Stimulated activated CD8-positive, alpha-beta memory T cell treated with anti-CD3 and anti-CD28 coated beads, Interleukin-15, amount 100 ng/mL, for 1 hour (primary cell): ENCODE measurements around the gene MTCH2.
A peak's percentile ranks its signal among the peaks of the same experiment; 100 is the strongest.
"Not testable (repeated sequence)": the region's sequence is repeated elsewhere in the genome, so short reads cannot be mapped to it uniquely, and the experiment has no call there.

ENCODE experiments used
- DNase-seq: peaks from one replicate; pipeline ENCODE4 v3.0.0-alpha.2; 2020; ENCODE audit warnings: low read depth

Gene MTCH2

DNA sequence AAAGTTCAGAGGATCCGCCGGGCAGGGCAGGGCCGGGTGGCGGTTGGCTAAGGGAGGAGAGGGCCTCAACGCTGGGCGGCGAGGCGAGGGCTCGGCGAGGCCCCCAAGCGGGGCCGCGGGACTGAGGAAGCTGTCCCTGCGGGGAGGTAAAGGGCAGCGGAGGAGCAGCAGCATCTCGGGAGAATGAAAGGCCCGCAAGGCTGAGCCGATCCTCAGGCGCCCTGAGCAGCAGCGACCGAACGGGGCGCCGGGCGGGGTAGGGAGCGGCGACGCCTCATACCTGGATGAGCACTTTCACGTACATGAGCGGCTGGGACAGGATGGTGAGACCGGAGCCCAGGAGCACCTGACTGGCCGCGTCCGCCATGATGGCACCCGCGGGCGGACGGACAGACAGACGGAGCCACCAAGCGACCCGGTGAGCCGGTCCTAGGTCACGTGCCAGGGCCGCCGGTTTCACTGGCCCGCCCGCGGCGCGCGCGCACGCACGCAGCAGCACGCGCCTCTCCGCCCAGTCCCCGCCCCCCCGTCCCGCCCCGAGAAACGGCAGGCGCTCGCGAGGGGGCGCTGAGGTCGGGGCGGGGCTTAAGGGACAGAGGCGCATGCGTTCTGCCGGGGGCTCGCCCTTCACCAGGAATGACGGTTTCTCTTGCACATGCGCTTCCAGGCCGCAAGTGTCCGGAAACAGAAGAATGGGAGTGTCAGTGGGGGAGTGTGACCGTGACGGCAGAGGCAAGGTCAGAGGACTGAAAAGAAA, at the start of gene MTCH2:
TSS of gene MTCH2 (minus strand) at position 461 of the 757 bp plus-strand sequence. CDS start at position 367, 94 bp downstream.
- DNase-seq = peak; percentile 87

GRCh38 chr11:47691979-47692378, 49.6 kb upstream of the MTCH2 start:
- no peak for DNase-seq

GRCh38 chr11:47689480-47689879, 47.1 kb upstream of the MTCH2 start:
- DNase-seq = no peak

- no peak for DNase-seq
Measured at GRCh38 chr11:47688991-47689390, 46.6 kb upstream of the MTCH2 start.

DNA sequence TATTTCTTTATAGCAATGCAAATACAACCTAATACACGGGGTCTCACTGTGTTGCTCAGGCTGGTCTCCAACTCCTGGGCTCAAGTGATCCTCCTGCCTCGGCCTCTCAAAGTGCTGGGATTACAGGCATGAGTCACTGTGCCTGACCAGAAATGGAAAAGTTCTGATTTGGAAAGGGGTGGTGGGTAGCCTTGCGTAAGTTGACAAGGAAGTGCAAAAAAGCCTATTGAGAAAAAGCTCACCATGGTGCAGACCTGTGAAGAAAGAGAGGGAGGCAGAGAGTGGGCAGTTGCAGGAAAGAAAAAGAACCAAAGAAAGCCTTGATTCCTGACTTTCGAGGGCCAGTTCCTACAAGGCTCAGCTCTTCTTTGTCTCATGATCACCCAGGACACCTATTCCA, 45.8 kb upstream of the MTCH2 start:
- DNase-seq = no peak

- DNase-seq = not testable (repeated sequence)
Measured at GRCh38 chr11:47686704-47687103, 44.3 kb upstream of the MTCH2 start.

DNA sequence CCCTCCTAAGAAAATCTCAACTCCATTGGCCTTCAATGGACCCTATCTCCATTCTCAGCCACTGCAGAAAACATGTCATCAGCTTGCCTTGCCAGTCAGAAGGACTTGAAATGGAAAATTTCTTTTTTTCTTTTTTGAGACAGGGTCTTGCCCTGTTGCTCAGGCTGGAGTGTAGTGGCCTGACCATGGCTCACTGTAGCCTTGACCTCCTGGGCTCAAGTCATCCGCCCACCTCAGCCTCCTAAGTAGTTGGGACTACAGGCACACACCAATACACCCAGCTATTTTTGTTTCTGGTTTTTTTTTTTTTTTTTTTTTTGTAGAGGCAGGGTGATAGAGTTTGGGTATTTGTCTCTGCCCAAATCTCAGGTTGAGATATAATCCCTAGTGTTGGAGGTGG, 43.8 kb upstream of the MTCH2 start:
- no peak for DNase-seq

GRCh38 chr11:47675851-47676250, 33.5 kb upstream of the MTCH2 start:
- no peak for DNase-seq

DNA sequence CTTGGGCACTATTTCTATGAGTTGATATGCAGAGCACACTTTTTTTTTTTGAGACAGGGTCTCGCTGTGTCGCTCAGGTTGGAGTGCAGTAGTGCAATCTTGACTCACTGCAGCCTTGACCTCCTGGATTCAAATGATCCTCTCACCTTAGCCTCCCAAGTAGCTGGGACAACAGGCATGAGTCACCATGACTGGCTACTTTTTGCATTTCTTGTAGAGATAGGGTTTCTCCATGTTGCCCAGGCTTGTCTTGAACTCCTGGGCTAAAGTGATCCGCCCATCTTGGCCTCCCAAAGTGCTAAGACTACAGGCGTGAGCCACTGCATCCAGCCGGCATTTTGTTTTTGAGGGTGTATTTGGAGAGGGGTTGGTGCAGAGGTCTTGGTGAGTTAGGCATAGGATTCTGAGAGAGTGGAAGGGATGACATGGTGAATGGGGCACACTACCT, 29.9 kb upstream of the MTCH2 start:
- DNase-seq = no peak

- DNase-seq = no peak
Measured at GRCh38 chr11:47669856-47670255, 27.5 kb upstream of the MTCH2 start.

DNA sequence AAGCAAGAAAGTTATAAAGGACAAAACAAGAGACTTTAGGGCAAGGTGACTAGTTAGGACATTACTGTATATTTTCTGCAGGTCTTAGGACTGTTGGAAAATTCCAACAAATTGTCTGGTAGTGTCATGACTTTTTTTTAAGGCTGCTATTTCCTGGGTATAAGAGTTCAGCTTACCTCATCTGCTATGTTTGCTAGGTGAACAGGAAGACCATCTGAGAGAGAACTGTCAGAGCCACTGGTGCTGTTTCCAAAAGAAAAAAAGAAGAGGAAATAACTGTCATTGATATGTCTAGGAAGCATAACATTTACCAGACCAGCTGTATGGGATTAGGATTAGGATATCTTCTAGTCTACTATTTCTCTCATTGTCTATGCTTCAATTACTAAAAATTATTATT, 26.3 kb upstream of the MTCH2 start:
- DNase-seq = no peak

- no peak for DNase-seq
Measured at GRCh38 chr11:47667555-47667954, 25.2 kb upstream of the MTCH2 start.

DNA sequence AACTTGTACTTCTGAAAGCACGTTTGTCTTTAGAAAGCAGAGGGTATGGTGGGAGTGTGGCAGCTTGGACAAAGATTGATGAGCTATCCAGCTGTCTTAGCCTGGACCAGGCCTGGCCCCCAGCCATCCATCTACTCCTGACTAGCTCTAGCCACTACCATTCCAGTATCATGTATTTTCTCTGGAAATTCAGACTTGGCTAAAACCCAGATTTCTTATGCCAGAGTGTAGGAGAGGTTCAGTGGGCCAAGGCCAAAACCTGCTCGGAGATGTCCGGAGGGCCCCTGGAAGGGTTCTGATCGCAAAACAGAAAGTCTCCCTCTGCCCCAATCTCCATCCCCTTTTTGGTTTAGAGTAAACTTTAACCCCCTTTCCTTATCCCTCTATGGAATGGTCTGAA, 24.8 kb upstream of the MTCH2 start:
- no peak for DNase-seq

DNA sequence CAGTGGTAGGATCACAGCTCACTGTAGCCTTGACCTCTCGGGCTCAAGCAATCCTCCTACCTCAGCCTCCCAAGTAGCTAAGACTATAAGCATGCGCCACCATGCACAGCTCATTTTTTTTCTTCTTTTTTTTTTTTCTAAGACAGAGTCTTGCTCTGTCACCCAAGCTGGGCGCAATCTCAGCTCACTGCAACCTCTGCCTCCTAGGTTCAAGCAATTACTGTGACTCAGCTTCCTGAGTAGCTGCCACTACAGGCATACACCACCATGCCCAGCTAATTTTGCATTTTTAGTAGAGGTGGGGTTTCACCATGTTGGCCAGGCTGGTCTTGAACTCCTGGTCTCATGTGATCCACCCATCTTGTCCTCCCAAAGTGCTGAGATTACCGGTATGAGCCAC, 22.6 kb upstream of the MTCH2 start:
- DNase-seq = not testable (repeated sequence)

- no peak for DNase-seq
Measured at GRCh38 chr11:47661245-47661644, 18.9 kb upstream of the MTCH2 start.

DNA sequence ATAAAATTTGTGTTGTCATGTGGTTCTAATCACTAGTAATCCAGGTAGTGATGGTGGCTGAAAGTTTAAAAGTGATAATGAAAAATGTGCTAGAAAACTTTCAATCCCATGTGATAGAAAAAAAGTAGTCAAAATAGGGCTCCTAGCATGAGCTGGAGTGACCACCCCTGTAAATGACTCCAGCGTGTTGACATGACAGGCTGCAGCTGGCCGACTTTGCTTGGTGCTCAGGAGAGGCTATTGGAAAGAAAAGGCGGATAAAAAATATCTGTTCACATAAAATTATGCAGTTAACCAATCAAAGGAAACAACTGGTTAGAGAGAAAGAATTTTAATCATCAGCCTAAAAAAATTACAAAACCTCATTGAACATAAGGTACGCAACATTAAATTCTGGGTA, 16.9 kb upstream of the MTCH2 start:
- no peak for DNase-seq

GRCh38 chr11:47656260-47656885, 14.0 kb upstream of the MTCH2 start:
- no peak for DNase-seq

- DNase-seq = no peak
Measured at GRCh38 chr11:47651818-47652469, 9.6 kb upstream of the MTCH2 start.

DNA sequence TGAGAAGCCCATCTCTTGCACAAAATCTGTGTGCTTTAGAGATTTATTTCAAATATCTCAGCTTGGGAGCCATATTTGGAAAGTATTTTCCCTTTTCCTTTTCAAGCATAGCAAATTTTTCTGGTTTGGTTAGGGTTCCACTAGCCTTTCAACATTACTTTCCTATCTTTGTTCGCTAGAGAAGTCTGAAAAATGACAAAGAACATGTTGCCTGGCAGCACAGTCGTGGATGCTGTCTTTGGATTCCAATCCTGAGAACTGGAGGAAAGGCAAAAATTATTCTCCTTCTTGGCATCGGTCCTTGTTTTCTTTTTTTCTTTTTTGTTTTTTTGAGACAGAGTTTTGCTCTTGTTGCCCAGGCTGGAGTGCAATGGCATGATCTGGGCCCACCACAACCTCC, 6.9 kb upstream of the MTCH2 start:
- no peak for DNase-seq

- DNase-seq = no peak
Measured at GRCh38 chr11:47646019-47646418, 3.7 kb upstream of the MTCH2 start.

DNA sequence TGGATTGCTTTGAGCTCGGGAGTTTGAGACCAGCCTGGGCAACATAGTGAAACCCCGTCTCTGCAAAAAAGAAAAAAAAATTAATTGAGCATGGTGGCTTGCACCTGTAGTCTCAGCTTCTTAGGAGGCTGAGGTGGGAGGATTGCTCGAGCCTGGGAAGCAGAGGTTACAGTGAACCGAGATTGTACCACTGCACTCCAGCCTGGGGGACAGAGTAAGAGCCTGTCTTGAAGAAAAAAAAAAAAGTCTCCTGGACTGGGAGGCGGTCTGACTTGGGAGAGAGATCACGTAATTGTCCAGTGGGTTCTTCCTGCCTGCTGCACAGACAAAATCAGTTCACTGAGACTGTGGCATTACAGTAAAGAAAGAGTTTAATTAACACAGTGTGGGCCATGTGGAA, 3.1 kb upstream of the MTCH2 start:
- no peak for DNase-seq

DNA sequence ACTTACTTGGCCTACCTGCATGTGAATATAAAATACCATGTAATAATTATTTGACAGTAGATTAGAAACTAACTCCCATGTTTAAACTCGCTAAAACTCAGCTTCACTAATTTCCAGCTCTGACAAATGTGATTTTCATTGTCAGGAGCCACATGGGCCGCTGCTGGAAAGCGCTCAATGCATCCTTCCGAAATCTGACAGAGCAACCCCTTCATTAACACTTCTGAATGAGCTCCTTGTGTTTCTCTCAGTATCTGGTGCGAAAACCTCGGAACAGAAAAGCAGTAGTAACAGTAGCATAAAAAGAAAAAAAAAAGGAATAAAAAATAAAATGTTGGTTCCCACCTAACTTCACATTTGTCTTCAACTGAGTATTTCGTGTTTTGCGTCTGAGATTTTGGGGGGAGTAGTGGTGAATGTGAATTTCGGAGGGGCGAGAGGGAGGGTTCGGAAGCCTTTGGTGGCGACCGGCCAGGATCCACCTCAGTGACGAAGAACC, 710 bp downstream of the MTCH2 start:
- DNase-seq = no peak

DNA sequence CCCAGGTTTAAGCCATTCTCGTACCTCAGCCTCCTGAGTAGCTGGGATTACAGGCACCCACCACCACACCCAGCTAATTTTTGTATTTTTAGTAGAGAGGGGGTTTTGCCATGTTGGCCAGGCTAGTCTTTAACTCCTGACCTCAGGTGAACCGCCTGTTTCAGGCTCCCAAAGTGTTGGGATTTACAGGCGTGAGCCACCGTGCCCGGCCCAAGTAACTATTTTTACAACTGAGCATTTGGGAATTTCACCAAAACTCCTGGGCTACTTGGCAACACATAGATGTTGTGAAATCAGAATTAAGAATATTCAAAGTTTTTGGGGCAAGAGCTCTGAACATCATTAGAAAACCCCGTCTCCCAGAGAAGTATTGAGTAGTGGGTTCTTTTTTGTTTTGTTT, 1.9 kb downstream of the MTCH2 start:
- DNase-seq = not testable (repeated sequence)
